K562 (cell line): ENCODE results near the gene ARHGEF1. TPM values are rescaled to one million over a fixed set of nuclear protein-coding genes. Genes with fewer than 3 reads are reported as not detected.
A peak's percentile ranks its signal among the peaks of the same experiment; 100 is the strongest.

Experiments
- ARID1B ChIP-seq: fragments of 450-650 bp; IDR thresholded peaks from 2 replicates; pipeline ENCODE4 v1.6.1; 2016; ENCODE audit warnings: antibody characterized with exemption, mild to moderate bottlenecking, inconsistent platforms
- CBFB ChIP-seq: sonication (generic); formaldehyde crosslinking; IDR thresholded peaks from 2 replicates; pipeline ENCODE4 v1.4.0; 2020; ENCODE audit warnings: mild to moderate bottlenecking, missing genetic modification reagents
- CTBP1 ChIP-seq: fragments of 450-650 bp; IDR thresholded peaks from 2 replicates; pipeline ENCODE4 v1.6.1; 2016; ENCODE audit warnings: borderline replicate concordance
- FOXJ3 ChIP-seq: sonication (generic); formaldehyde crosslinking; IDR thresholded peaks from 2 replicates; pipeline ENCODE4 v1.4.0; 2020; ENCODE audit warnings: mild to moderate bottlenecking, missing genetic modification reagents
- HDAC2 ChIP-seq: fragments of 450-650 bp; IDR thresholded peaks from 2 replicates; pipeline ENCODE4 v1.6.1; 2016; ENCODE audit warnings: mild to moderate bottlenecking
- HDGF ChIP-seq: fragments of 450-650 bp; IDR thresholded peaks from 2 replicates; pipeline ENCODE4 v1.6.1; 2016
- KDM4B ChIP-seq, 2 experiments: fragments of 450-650 bp in 1 of 2; sonication (generic) in 1 of 2; IDR thresholded peaks; 2 replicates each; pipeline ENCODE4 v1.6.1; 2016 to 2017; ENCODE audit warnings: borderline replicate concordance in 2 of 2, antibody characterized with exemption in 1 of 2, low read depth in 1 of 2, mild to moderate bottlenecking in 1 of 2
- KLF6 ChIP-seq: fragments of 250-450 bp; sonication (Bioruptor Pico); IDR thresholded peaks from 2 replicates; pipeline ENCODE4 v1.4.0; 2020; ENCODE audit warnings: mild to moderate bottlenecking, moderate library complexity, borderline replicate concordance
- MCM5 ChIP-seq: fragments of 450-650 bp; IDR thresholded peaks from 2 replicates; pipeline ENCODE4 v1.6.1; 2016; ENCODE audit warnings: low read depth
- MYNN ChIP-seq, 2 experiments: sonication (generic); formaldehyde crosslinking in 1 of 2; IDR thresholded peaks; 2 replicates each; pipeline versions ENCODE4 v1.5.0 to v1.6.1; 2016 to 2020; ENCODE audit warnings: antibody characterized with exemption in 1 of 2, missing genetic modification reagents in 1 of 2
- NFATC3 ChIP-seq: fragments of 450-650 bp; IDR thresholded peaks from 2 replicates; pipeline ENCODE4 v1.6.1; 2017; ENCODE audit warnings: mild to moderate bottlenecking
- OTX1 ChIP-seq: fragments of 450-650 bp; formaldehyde crosslinking; IDR thresholded peaks from 2 replicates; pipeline ENCODE4 v1.4.0; 2022; ENCODE audit warnings: mild to moderate bottlenecking
- PHB ChIP-seq: fragments of 250-450 bp; sonication (Bioruptor Pico); IDR thresholded peaks from 2 replicates; pipeline ENCODE4 v1.5.0; 2021
- PPARD ChIP-seq: fragments of 250-450 bp; sonication (Bioruptor Pico); IDR thresholded peaks from 2 replicates; pipeline ENCODE4 v1.8.0; 2022; ENCODE audit warnings: inconsistent platforms, mild to moderate bottlenecking, moderate library complexity
- PRPF4 ChIP-seq: fragments of 200-400 bp; formaldehyde crosslinking; IDR thresholded peaks from one replicate; pipeline ENCODE4 v1.6.1; 2017; ENCODE audit warnings: low read length, low read depth, mild to moderate bottlenecking; ENCODE audit not compliant: insufficient read depth, poor library complexity, severe bottlenecking
- TCFL5 ChIP-seq: fragments of 250-450 bp; sonication (Bioruptor Pico); conservative IDR thresholded peaks from 2 replicates; pipeline ENCODE4 v1.6.1; 2021; ENCODE audit warnings: mild to moderate bottlenecking, moderate library complexity, matching md5 sums
- ZNF217 ChIP-seq: sonication (generic); formaldehyde crosslinking; IDR thresholded peaks from 2 replicates; pipeline ENCODE4 v1.8.0; 2022; ENCODE audit warnings: mild to moderate bottlenecking, missing genetic modification reagents
- ZNF282 ChIP-seq: sonication (generic); formaldehyde crosslinking; IDR thresholded peaks from 2 replicates; pipeline ENCODE4 v1.8.1; 2023; ENCODE audit warnings: missing genetic modification reagents
- ZNF561 ChIP-seq: fragments of 450-650 bp; formaldehyde crosslinking; conservative IDR thresholded peaks from 2 replicates; pipeline ENCODE4 v1.4.0; 2020; ENCODE audit warnings: mild to moderate bottlenecking, moderate library complexity
- polyA plus RNA-seq, 8 experiments: library from polyadenylated mRNA; depleted of rRNA in 4 of 8; stranded (reverse) in 5 of 8; unstranded in 3 of 8; fragments of >200 nt; fragmentation: Nextera tagmentation in 2 of 8; fragmentation: Illumina TruSeq in 1 of 8; extraction: Ambion mirVana in 2 of 8; extraction: Trizol in 1 of 8; gene quantifications; 2 replicates each; pipeline versions ENCODE4 v1.2.1 to v1.2.3, GENCODE V29; 2011 to 2014; ENCODE audit warnings: inconsistent platforms in 1 of 8, missing spikeins in 1 of 8
- total RNA-seq, 7 experiments: library from RNA; depleted of rRNA in 6 of 7; stranded (reverse); fragments of >200 nt in 6 of 7; fragmentation: Illumina TruSeq in 2 of 7; extraction: Trizol in 2 of 7; gene quantifications; 2 replicates each; pipeline versions ENCODE4 v1.2.1 to v1.2.3, GENCODE V29; 2011 to 2021; ENCODE audit warnings: low replicate concordance in 1 of 7
- TF ChIP-seq, protein P1 (sequence below): fragments of 250-450 bp; sonication (Bioruptor Pico); IDR thresholded peaks from 2 replicates; pipeline ENCODE4 v1.4.0; 2020
- TF ChIP-seq, protein P2 (sequence below): sonication (generic); formaldehyde crosslinking; IDR thresholded peaks from 2 replicates; pipeline ENCODE4 v1.8.1; 2022; ENCODE audit warnings: missing genetic modification reagents
- TF ChIP-seq, protein P3 (sequence below), 2 experiments: IDR thresholded peaks; 2 replicates each; pipeline ENCODE4 v1.6.1; 2011; ENCODE audit warnings: borderline replicate concordance in 1 of 2, control low read depth in 1 of 2, low read depth in 1 of 2, low read length in 1 of 2, mild to moderate bottlenecking in 1 of 2, mixed read lengths in 1 of 2, moderate library complexity in 1 of 2; ENCODE audit not compliant: insufficient read depth in 1 of 2, insufficient read length in 1 of 2, poor library complexity in 1 of 2, severe bottlenecking in 1 of 2; ENCODE audit errors: extremely low read depth in 1 of 2
- TF ChIP-seq, protein P4 (sequence below): fragments of 450-650 bp; formaldehyde crosslinking; IDR thresholded peaks from 2 replicates; pipeline ENCODE4 v1.4.0; 2020; ENCODE audit warnings: mild to moderate bottlenecking

The ARHGEF1 gene
- total and polyA plus RNA-seq, 9 of the 15 experiments (the other 6 are each of a cell fraction or from before 2014, with no cell fraction given): 1.9 to 149 (median 29.8) TPM

DNA sequence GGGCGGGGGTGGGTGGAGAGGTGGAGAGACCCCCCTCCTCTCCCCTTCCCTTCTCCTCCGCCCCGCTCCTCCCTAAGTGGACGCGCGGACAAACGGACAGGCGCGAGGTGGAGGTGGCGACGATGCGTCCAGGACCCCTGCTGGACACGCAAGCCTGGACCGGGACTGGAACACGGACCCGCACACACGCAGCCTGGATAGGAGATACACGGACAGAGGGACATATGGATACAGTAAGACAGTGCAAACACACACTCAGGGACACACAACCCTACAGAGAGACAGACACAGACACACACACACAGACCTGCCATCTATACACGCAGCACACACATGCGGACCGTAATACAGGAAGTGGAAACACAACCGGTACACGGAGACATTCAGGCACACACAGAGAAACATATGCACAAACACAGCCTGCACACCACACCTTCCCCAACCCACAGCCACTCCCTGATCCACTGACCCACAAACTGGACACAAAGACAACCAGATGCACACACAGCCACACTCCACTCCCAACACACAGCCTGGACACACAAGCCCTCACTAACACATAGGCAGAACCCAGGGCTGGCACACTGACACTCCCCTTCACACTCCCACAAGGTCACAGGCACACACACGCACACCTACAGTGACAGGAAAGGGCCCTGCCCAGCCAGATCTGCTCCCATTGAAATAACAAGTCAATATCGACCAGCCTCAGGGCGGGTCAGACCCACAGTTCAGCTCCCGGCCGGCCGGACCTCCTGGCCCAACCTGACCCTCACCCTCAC, 46.0 kb downstream of the ARHGEF1 start (continued):
- TF ChIP-seq PHB (CRISPR knock-in tag) (no peak), ZNF282 (no peak), CBFB (CRISPR knock-in tag) (no peak), OTX1 (CRISPR knock-in tag) (no peak), PPARD (CRISPR knock-in tag) (no peak), CTBP1 (no peak; the same call in 1 of the 2 replicates), ZNF217 (no peak), KLF6 (CRISPR knock-in tag) (no peak), PRPF4 (no peak), TCFL5 (CRISPR knock-in tag) (no peak), KDM4B (IDR thresholded peaks at IDR 0.05; ENCODE audit: borderline replicate concordance in 2 of 2, low read depth in 1 of 2) (no peak), FOXJ3 (CRISPR knock-in tag) (no peak), MYNN (IDR thresholded peaks at IDR 0.05) (no peak), MYNN (CRISPR knock-in tag; IDR thresholded peaks at IDR 0.05) (no peak), MCM5 (no peak), HDGF (peak; percentile 98), ZNF561 (CRISPR knock-in tag) (no peak), HDAC2 (no peak; the same call in 1 of the 2 replicates), ARID1B (peak; percentile 67), NFATC3 (no peak)
- TF ChIP-seq, protein P1, sequence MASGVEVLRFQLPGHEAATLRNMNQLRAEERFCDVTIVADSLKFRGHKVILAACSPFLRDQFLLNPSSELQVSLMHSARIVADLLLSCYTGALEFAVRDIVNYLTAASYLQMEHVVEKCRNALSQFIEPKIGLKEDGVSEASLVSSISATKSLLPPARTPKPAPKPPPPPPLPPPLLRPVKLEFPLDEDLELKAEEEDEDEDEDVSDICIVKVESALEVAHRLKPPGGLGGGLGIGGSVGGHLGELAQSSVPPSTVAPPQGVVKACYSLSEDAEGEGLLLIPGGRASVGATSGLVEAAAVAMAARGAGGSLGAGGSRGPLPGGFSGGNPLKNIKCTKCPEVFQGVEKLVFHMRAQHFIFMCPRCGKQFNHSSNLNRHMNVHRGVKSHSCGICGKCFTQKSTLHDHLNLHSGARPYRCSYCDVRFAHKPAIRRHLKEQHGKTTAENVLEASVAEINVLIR (CRISPR knock-in tag): no peak
- TF ChIP-seq, protein P2, sequence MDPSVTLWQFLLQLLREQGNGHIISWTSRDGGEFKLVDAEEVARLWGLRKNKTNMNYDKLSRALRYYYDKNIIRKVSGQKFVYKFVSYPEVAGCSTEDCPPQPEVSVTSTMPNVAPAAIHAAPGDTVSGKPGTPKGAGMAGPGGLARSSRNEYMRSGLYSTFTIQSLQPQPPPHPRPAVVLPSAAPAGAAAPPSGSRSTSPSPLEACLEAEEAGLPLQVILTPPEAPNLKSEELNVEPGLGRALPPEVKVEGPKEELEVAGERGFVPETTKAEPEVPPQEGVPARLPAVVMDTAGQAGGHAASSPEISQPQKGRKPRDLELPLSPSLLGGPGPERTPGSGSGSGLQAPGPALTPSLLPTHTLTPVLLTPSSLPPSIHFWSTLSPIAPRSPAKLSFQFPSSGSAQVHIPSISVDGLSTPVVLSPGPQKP (CRISPR knock-in tag): no peak
- TF ChIP-seq, protein P3, sequence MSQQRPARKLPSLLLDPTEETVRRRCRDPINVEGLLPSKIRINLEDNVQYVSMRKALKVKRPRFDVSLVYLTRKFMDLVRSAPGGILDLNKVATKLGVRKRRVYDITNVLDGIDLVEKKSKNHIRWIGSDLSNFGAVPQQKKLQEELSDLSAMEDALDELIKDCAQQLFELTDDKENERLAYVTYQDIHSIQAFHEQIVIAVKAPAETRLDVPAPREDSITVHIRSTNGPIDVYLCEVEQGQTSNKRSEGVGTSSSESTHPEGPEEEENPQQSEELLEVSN (IDR thresholded peaks at IDR 0.05; ENCODE audit: borderline replicate concordance in 1 of 2, extremely low read depth in 1 of 2, insufficient read depth in 1 of 2, insufficient read length in 1 of 2, low read depth in 1 of 2, low read length in 1 of 2, poor library complexity in 1 of 2, severe bottlenecking in 1 of 2): no peak
- TF ChIP-seq, protein P4, sequence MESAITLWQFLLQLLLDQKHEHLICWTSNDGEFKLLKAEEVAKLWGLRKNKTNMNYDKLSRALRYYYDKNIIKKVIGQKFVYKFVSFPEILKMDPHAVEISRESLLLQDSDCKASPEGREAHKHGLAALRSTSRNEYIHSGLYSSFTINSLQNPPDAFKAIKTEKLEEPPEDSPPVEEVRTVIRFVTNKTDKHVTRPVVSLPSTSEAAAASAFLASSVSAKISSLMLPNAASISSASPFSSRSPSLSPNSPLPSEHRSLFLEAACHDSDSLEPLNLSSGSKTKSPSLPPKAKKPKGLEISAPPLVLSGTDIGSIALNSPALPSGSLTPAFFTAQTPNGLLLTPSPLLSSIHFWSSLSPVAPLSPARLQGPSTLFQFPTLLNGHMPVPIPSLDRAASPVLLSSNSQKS: no peak
